HUES64 (cell line): ENCODE data around the gene TGFB2.

Source experiments
- H3K27ac ChIP-seq: 2 replicates; pipeline ENCODE4 v1.7.0; 2013; ENCODE audit warnings: low read depth, low read length, inconsistent platforms
- H3K27me3 ChIP-seq: 2 replicates; pipeline ENCODE4 v1.6.1; 2013; ENCODE audit warnings: mild to moderate bottlenecking, low read length; ENCODE audit not compliant: insufficient read depth
- H3K36me3 ChIP-seq: 2 replicates; pipeline ENCODE4 v1.6.1; 2013; ENCODE audit warnings: mild to moderate bottlenecking, low read length; ENCODE audit not compliant: insufficient read depth
- H3K4me1 ChIP-seq: 2 replicates; pipeline ENCODE4 v1.6.1; 2013; ENCODE audit warnings: mild to moderate bottlenecking, low read length, moderate library complexity; ENCODE audit not compliant: insufficient read depth
- H3K4me3 ChIP-seq: 2 replicates; pipeline ENCODE4 v1.5.1; 2013; ENCODE audit warnings: mild to moderate bottlenecking, low read length, moderate library complexity
- H3K9ac ChIP-seq: 2 replicates; pipeline ENCODE4 v1.6.1; 2013; ENCODE audit warnings: mild to moderate bottlenecking, low read depth, low read length
- H3K9me3 ChIP-seq: 2 replicates; pipeline ENCODE4 v1.6.1; 2013; ENCODE audit warnings: low read depth, low read length; ENCODE audit not compliant: insufficient read depth
- WGBS: fragments of 150-250, 120-280 bp; methylation state at CpG from one replicate; pipeline ENCODE4 v1.1.7; 2013; ENCODE audit warnings: missing lambda C conversion rate; 5-methylcytosine and 5-hydroxymethylcytosine counted together

The TGFB2 gene

GRCh38 chr1:218362418-218363076, 17.4 kb downstream of the TGFB2 start:
- no peaks in the 10 kb centered on the region for H3K9me3 ChIP-seq
- no peaks in the 10 kb centered on the region for H3K4me1 ChIP-seq
- H3K9ac ChIP-seq, result no peak overlapping the region
- no peaks in the 10 kb centered on the region for H3K36me3 ChIP-seq
- H3K27ac ChIP-seq, result no peak overlapping the region
- WGBS, result 94% methylated on average over 3 of the region's 5 CpGs
- no peak overlapping the region for H3K4me3 ChIP-seq
- no peaks in the 10 kb centered on the region for H3K27me3 ChIP-seq

- no peaks in the 10 kb centered on the region for H3K36me3 ChIP-seq
- H3K4me3 ChIP-seq, result no peak overlapping the region
- no peak overlapping the region for H3K9ac ChIP-seq
- no peaks in the 10 kb centered on the region for H3K4me1 ChIP-seq
- WGBS, result 100% methylated on average over 1 of the region's 1 CpG
- no peaks in the 10 kb centered on the region for H3K27me3 ChIP-seq
- H3K9me3 ChIP-seq, result no peaks in the 10 kb centered on the region
- H3K27ac ChIP-seq, result no peak overlapping the region
Measured at GRCh38 chr1:218363141-218363540, 18.0 kb downstream of the TGFB2 start.

DNA sequence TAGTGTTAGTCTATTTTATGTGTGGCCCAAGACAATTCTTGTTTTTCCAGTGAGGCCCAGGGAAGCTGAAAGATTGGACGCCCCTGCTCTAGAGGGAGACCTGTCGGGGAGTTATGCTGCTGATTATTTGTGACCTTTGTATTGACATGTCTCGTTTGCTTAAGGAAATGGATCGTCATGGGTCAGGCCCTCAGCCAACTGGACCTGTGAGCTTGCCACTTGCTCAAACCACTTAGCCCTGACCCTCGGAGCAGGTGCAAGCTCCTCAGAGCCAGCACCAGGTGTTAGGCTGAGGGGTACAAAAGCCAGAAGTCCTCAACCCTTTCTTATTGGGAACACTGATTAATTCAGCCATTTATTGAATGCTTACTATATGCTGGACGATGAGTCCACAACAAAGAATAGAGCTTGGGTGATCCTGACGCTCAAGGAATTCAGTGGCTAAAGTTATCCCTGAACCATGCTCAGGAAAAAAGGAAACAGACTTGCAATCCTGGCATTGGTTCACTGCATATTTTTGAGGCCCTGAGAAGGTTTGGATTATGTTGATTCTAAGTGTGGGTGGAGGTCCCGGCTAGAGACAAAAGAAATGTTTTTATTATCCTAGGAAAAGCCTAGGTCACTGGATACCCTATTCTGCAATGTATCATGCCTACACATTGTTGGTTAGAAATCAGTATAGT, 19.0 kb downstream of the TGFB2 start:
- Histone ChIP-seq H3K9me3 (no peaks in the 10 kb centered on the region), H3K9ac (no peak overlapping the region), H3K27me3 (no peaks in the 10 kb centered on the region), H3K27ac (no peak overlapping the region), H3K36me3 (no peaks in the 10 kb centered on the region), H3K4me3 (no peak overlapping the region), H3K4me1 (no peaks in the 10 kb centered on the region)
- WGBS, result 95% methylated on average over 8 of the region's 8 CpGs

DNA sequence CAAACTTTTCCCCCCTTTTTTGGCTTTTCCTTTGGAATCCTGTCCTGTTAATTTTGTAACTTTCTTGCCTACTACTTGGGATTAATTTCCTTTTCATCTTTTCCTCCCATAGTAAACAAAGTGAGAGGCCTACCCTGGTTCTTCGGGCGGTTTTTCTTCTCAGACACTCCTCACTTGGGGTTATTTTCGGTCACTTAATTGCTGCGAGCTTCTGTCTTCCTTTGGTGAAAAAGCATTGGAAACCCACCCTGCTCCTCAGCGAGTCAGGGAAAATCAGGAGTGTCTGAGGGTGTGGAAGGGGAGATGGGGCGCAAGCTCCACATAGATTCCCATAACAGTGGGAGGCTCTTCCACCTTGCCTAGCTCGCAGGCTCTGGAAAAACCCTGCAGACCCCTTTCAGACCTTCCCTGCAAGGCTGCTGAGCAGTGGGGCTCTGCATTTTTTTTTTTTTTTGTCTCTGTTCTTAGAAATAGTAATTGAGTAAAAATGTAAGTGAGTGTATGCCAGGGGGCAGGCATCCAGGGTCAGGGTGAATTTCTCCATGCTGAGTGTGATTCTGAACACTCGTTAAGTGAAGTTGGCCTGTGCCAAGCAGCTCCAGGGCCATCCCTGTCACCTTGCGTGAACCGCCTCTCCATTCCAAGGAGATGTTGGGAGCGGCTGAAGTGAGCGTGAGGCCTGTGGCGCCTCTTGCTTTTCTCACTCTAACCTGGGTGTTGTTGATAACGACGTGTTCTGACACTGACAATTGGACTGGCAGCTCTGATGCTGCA, 20.3 kb downstream of the TGFB2 start:
- H3K9me3 ChIP-seq, result no peaks in the 10 kb centered on the region
- no peak overlapping the region for H3K9ac ChIP-seq
- no peaks in the 10 kb centered on the region for H3K36me3 ChIP-seq
- no peak overlapping the region for H3K27ac ChIP-seq
- WGBS, result 94% methylated on average over 14 of the region's 15 CpGs
- H3K27me3 ChIP-seq, result no peaks in the 10 kb centered on the region
- no peak overlapping the region for H3K4me3 ChIP-seq
- H3K4me1 ChIP-seq, result no peaks in the 10 kb centered on the region

DNA sequence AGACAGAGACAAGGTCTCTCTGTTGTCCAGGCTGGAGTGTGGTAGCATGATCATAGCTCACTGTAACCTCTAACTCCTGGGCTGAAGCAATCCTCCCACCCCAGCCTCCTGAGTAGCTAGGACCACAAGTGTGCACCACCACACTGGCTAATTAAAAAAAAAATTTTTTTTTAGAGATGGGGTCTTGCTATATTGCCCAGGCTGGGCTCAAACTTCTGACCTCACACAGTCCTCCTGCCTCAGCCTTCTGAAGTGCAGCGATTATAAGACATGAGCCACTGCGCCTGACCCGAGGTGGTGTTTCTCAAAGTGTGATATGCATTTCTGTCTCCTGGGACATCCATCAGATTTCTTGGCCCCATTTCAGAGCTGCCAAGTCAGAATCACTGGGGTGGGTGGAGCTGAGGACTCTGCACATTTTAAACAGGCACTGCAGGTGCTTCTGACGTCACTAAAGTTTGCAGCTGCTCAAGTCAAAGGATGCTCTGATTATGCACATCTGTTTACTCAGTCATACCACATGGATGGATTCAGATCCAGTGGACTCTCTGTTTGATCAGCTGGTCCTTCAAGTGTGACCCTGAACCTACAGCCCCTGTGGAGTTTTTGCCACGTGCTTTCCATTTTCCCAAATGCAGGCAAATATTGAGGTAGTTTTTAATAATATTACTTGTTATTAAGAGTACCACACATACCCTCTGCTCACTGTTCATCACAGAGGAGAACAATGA, 21.4 kb downstream of the TGFB2 start:
- Histone ChIP-seq H3K9ac (no peak overlapping the region), H3K27ac (no peak overlapping the region), H3K4me3 (no peak overlapping the region), H3K4me1 (no peaks in the 10 kb centered on the region), H3K36me3 (no peaks in the 10 kb centered on the region), H3K27me3 (no peaks in the 10 kb centered on the region), H3K9me3 (no peaks in the 10 kb centered on the region)
- WGBS, result 91% methylated on average over 5 of the region's 5 CpGs

DNA sequence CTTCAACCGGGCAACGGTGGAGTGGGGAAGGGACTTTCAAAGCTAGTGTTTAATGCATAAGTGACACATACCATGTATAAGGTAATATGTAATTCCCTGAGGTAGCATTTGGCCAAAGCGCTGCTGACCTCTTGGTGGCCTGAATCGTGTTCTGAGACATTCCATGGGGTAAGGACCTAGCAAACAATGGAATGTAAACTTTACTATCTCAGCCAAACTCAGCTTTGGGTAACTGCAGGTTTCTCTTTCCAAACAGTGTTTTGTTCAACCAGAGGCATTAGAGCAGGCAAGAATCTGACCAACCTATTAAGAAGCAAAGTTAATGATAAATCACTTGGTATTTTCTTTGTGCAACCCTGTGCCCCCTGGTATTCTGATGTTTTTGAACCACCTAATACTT, 22.0 kb downstream of the TGFB2 start:
- no peaks in the 10 kb centered on the region for H3K27me3 ChIP-seq
- WGBS, result 94% methylated on average over 4 of the region's 4 CpGs
- no peak overlapping the region for H3K27ac ChIP-seq
- H3K4me1 ChIP-seq, result no peaks in the 10 kb centered on the region
- no peaks in the 10 kb centered on the region for H3K36me3 ChIP-seq
- H3K9ac ChIP-seq, result no peak overlapping the region
- no peak overlapping the region for H3K4me3 ChIP-seq
- no peaks in the 10 kb centered on the region for H3K9me3 ChIP-seq

DNA sequence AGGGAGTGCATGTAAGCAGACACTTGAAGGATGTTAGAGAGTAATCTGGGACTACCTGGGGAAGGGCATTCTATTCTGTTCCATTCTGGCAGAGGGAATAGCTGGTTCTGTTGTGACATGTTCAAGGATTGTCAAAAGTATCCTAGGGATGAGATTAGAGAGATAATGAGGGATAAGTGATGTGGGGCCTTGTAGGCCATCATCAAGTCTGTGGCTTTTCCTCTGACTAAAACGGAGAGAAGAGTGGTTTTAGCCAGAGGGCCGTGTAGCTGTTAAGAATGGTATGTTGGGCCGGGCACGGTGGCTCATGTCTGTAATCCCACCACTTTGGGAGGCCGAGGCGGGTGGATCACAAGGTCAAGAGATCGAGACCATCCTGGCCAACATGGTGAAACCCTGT, 23.6 kb downstream of the TGFB2 start:
- WGBS, result 95% methylated on average over 7 of the region's 7 CpGs
- Histone ChIP-seq H3K4me3 (no peak overlapping the region), H3K36me3 (no peaks in the 10 kb centered on the region), H3K9ac (no peak overlapping the region), H3K27ac (no peak overlapping the region), H3K27me3 (no peaks in the 10 kb centered on the region), H3K4me1 (no peaks in the 10 kb centered on the region), H3K9me3 (no peaks in the 10 kb centered on the region)

- Histone ChIP-seq H3K27ac (no peak overlapping the region), H3K36me3 (no peaks in the 10 kb centered on the region), H3K9ac (no peak overlapping the region), H3K4me1 (no peaks in the 10 kb centered on the region; the same call in 1 of the 2 replicates), H3K4me3 (no peak overlapping the region), H3K9me3 (no peaks in the 10 kb centered on the region), H3K27me3 (no peaks in the 10 kb centered on the region)
- WGBS, result 100% methylated on average over 2 of the region's 2 CpGs
Measured at GRCh38 chr1:218369688-218370511, 24.8 kb downstream of the TGFB2 start.

GRCh38 chr1:218371927-218372672, 27.0 kb downstream of the TGFB2 start:
- Histone ChIP-seq H3K4me1 (no peaks in the 10 kb centered on the region; the same call in 1 of the 2 replicates), H3K27me3 (no peaks in the 10 kb centered on the region), H3K36me3 (no peaks in the 10 kb centered on the region), H3K4me3 (no peak overlapping the region), H3K9ac (no peak overlapping the region), H3K27ac (no peak overlapping the region), H3K9me3 (no peaks in the 10 kb centered on the region)
- 89% methylated on average over 8 of the region's 8 CpGs for WGBS
